ENCODE data around the gene COX15.
A peak's percentile ranks its signal among the peaks of the same experiment; 100 is the strongest.

Gene COX15

DNA sequence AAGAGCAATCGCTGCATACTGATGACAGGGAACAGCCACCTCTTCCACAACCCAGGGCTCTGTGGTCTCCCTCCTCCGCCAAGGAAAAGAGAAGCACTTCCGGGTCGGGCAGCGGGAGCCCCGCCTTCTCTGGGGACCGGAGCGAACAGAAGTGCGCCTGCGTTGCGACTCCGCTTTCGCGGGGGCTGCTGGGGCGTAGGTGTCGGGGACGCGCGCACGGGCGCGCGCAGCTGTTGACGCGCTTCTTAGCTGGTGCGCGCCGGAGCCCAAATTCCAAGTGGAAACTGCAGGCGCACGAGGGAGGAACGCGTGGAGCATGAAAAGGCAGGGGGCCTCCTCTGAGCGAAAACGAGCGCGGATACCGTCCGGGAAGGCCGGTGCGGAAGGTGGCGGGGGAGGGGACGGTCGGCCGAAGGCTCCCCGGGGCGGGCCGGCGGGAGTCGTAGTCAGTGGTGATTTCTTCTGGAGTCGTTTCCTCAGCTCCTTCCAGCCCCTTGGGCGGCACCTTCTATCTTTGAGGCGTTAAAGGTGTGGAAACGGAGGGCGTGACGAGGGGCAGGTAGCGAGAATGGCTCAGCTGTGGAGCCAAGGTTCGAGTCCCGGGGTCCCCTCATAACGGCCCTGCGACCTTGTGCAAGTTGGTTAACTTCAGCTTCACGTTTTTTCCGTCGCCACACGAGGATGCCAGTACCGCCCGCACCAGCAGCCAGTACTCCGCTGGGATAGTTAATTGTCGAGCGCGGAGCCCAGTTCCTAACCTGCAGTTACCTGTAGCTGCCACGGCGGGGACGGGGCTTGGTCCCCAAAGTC lies at the start of gene COX15, which contains the start of gene CUTC:
Gene COX15, minus strand, starts transcription at position 95 of the 810 bp plus-strand sequence. Its CDS starts 78 bp downstream, at position 17.
Gene CUTC, plus strand, starts transcription at position 202 of the 810 bp plus-strand sequence. Its CDS starts 115 bp downstream, at position 317.
- Histone ChIP-seq H3K9me3 (ENCODE audit: control insufficient read depth, insufficient read depth, low read length) (no peaks in the 10 kb centered on the region), H3K4me1 (ENCODE audit: insufficient read depth, low read length) (no peaks in the 10 kb centered on the region), H3K36me3 (ENCODE audit: insufficient read depth, low read length) (peaks cover 7% of the 10 kb centered on the region; the same call in 1 of the 2 replicates), H3K9ac (ENCODE audit: low read depth, low read length) (peak within 1 kb of the TSS; percentile 96)

GRCh38 chr10:99779335-99779734 lies 47.4 kb upstream of the COX15 start:
- Histone ChIP-seq H3K9me3 (ENCODE audit: control insufficient read depth, insufficient read depth, low read length) (no peaks in the 10 kb centered on the region), H3K4me1 (ENCODE audit: insufficient read depth, low read length) (peaks cover 22% of the 10 kb centered on the region), H3K9ac (ENCODE audit: low read depth, low read length) (no peak overlapping the region), H3K36me3 (ENCODE audit: insufficient read depth, low read length) (no peaks in the 10 kb centered on the region)

DNA sequence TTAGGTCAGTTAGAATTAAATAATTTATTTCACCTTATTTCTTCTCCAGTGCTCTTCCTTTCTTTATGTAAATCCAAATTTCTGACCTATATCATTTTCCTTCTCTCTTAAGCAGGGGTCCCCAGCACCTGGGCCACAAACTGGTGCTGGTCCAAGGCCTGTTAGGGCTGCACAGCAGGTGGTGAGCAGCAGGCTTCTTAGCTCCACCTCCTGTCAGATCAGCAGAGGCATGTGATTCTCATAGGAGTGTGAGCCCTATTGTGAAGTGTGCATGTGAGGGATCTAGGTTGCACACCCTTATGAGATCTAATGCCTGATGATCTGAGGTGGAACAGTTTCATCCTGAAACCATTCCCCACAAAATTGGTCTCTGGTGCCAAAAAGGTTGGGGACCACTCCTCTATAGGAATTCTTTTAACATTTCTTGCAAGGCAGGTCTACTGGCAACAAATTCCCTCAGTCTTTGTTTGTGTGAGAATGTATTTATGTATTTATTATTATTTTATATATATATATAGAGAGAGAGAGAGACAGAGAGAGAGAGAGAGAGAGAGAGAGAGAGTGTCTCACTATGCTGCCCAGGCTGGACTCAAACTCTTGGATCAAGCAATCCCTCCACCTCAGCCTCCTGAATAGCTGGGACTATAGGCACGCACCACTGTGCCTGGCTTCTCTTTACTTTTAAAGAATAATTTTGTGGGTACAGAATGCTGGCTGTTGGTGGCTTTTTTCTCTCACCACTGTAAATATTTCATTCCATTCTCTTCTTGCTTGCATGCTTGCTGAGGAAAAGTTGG lies 46.2 kb upstream of the COX15 start:
- H3K36me3 ChIP-seq (ENCODE audit: insufficient read depth, low read length), result no peaks in the 10 kb centered on the region
- no peak overlapping the region for H3K9ac ChIP-seq (ENCODE audit: low read depth, low read length)
- H3K4me1 ChIP-seq (ENCODE audit: insufficient read depth, low read length), result peaks cover 14% of the 10 kb centered on the region
- H3K9me3 ChIP-seq (ENCODE audit: control insufficient read depth, insufficient read depth, low read length), result no peaks in the 10 kb centered on the region

DNA sequence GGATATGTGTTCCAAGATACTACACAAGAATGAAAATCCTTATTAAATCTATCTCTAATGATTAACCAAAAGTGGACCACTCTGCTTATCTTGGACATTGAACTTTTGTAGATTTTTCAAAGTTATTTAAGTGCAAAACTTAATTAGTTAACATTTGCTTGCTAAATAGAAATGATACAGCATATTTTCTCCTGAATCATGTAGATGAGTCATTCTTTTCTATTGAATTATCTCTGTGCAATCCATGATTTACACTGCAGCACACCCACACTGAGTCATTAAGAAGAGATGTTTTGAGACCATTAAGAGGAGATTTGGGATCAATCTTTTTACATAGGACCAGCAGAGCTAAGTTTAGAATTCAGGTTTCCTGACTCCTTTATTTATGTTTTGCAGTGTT lies 43.9 kb upstream of the COX15 start:
- Histone ChIP-seq H3K9me3 (ENCODE audit: control insufficient read depth, insufficient read depth, low read length) (no peaks in the 10 kb centered on the region), H3K9ac (ENCODE audit: low read depth, low read length) (no peak overlapping the region), H3K4me1 (ENCODE audit: insufficient read depth, low read length) (peaks cover 14% of the 10 kb centered on the region), H3K36me3 (ENCODE audit: insufficient read depth, low read length) (no peaks in the 10 kb centered on the region)

- Histone ChIP-seq H3K4me1 (ENCODE audit: insufficient read depth, low read length) (no peaks in the 10 kb centered on the region), H3K36me3 (ENCODE audit: insufficient read depth, low read length) (no peaks in the 10 kb centered on the region), H3K9me3 (ENCODE audit: control insufficient read depth, insufficient read depth, low read length) (no peaks in the 10 kb centered on the region), H3K9ac (ENCODE audit: low read depth, low read length) (no peak overlapping the region)
These were observed 38.6 kb upstream of the COX15 start for GRCh38 chr10:99770408-99771045.

DNA sequence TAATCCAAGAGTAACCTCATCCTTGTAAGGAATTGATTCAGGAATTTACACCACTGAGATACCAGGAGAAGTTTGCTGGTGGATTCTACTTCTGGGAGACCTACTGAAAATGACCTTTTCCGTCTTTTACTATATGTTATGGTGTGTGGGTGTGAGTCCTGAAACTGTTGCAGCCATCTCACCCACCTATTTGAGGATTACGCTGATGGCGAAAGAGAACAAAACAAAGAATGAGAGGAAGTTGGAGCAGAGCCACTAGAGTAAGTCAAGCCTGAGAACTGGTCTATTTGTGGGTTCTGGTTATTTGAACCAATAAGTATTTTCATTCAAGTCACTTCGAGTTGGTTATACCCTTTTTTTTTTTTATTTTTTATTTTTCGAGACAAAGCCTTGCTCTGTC lies 37.8 kb upstream of the COX15 start:
- no peaks in the 10 kb centered on the region for H3K4me1 ChIP-seq (ENCODE audit: insufficient read depth, low read length)
- H3K9me3 ChIP-seq (ENCODE audit: control insufficient read depth, insufficient read depth, low read length), result no peaks in the 10 kb centered on the region
- H3K36me3 ChIP-seq (ENCODE audit: insufficient read depth, low read length), result no peaks in the 10 kb centered on the region
- H3K9ac ChIP-seq (ENCODE audit: low read depth, low read length), result no peak overlapping the region

GRCh38 chr10:99768556-99768955 lies 36.6 kb upstream of the COX15 start:
- H3K4me1 ChIP-seq (ENCODE audit: insufficient read depth, low read length), result no peaks in the 10 kb centered on the region
- no peak overlapping the region for H3K9ac ChIP-seq (ENCODE audit: low read depth, low read length)
- H3K9me3 ChIP-seq (ENCODE audit: control insufficient read depth, insufficient read depth, low read length), result no peaks in the 10 kb centered on the region
- no peaks in the 10 kb centered on the region for H3K36me3 ChIP-seq (ENCODE audit: insufficient read depth, low read length)

DNA sequence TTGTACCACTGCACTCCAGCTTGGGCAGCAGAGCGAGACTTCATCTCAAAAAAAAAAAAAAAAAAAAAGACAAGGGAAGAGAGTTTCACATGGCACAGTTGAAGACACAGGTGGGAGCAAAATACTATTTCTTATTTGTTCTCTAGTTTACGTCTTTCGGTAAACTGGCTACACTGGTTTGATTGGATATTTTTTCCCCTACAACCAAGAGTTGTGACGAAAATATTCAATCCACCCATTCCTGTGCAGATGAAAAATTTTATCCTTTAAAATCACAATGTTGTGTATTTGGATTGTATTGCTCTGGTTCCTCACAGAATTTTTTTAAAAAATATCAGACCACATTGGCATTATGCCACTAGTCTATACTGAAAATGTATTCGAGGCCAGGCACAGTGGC lies 36.0 kb upstream of the COX15 start:
- Histone ChIP-seq H3K9ac (ENCODE audit: low read depth, low read length) (no peak overlapping the region), H3K9me3 (ENCODE audit: control insufficient read depth, insufficient read depth, low read length) (no peaks in the 10 kb centered on the region), H3K36me3 (ENCODE audit: insufficient read depth, low read length) (no peaks in the 10 kb centered on the region), H3K4me1 (ENCODE audit: insufficient read depth, low read length) (no peaks in the 10 kb centered on the region)

- no peaks in the 10 kb centered on the region for H3K9me3 ChIP-seq (ENCODE audit: control insufficient read depth, insufficient read depth, low read length)
- H3K36me3 ChIP-seq (ENCODE audit: insufficient read depth, low read length), result no peaks in the 10 kb centered on the region; the same call in 1 of the 2 replicates
- H3K9ac ChIP-seq (ENCODE audit: low read depth, low read length), result no peak overlapping the region
- H3K4me1 ChIP-seq (ENCODE audit: insufficient read depth, low read length), result no peaks in the 10 kb centered on the region
These were observed 34.4 kb upstream of the COX15 start for GRCh38 chr10:99766302-99766681.

GRCh38 chr10:99765672-99766301 lies 33.9 kb upstream of the COX15 start:
- H3K36me3 ChIP-seq (ENCODE audit: insufficient read depth, low read length), result no peaks in the 10 kb centered on the region; the same call in 1 of the 2 replicates

DNA sequence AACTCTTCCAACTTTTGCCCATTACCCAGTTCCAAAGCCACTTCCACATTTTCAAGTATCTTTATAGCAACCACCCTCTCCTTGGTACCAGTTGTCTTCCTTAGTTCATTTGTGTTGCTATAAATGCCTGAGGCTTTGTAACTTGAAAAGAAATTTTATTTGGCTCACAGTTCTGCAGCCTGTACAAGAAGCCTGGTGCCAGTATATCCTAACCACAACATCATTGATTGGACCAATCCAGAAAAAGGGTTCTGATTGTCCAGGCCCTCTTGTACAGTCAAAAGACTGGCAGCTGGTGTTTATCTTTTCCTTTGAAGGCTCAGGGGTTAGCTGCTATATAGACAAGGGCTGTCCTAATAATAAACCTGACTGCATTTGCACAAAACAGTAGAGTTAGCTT lies 29.4 kb upstream of the COX15 start:
- Histone ChIP-seq H3K9ac (ENCODE audit: low read depth, low read length) (no peak overlapping the region), H3K36me3 (ENCODE audit: insufficient read depth, low read length) (peaks cover 6% of the 10 kb centered on the region; the same call in 1 of the 2 replicates), H3K4me1 (ENCODE audit: insufficient read depth, low read length) (no peaks in the 10 kb centered on the region), H3K9me3 (ENCODE audit: control insufficient read depth, insufficient read depth, low read length) (no peaks in the 10 kb centered on the region; the same call in 1 of the 2 replicates)

More at GRCh38 chr10:99765672-99766301, 33.9 kb upstream of the COX15 start:
- Histone ChIP-seq H3K9me3 (ENCODE audit: control insufficient read depth, insufficient read depth, low read length) (no peaks in the 10 kb centered on the region), H3K9ac (ENCODE audit: low read depth, low read length) (no peak overlapping the region), H3K4me1 (ENCODE audit: insufficient read depth, low read length) (no peaks in the 10 kb centered on the region)

DNA sequence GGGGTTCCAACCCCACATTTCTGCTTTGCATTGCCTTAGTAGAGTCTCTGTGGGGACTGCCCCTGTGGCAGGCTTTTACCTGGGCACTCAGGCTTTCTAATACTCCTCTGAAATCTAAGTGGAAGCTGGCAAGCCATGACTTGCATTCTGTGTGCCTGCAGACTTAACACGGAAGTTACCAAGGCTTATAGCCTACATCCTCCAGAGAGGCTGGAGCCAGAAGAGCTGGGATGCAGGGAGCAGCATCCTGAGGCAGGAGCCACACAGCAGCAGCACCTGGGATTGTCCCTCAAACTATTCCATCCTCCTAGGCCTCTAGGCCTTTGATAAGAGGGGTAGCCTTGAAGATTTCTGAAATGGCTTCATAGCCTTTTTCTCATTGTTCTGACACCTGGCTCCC lies 28.4 kb upstream of the COX15 start:
- no peaks in the 10 kb centered on the region for H3K4me1 ChIP-seq (ENCODE audit: insufficient read depth, low read length)
- peaks cover 12% of the 10 kb centered on the region for H3K36me3 ChIP-seq (ENCODE audit: insufficient read depth, low read length)
- H3K9me3 ChIP-seq (ENCODE audit: control insufficient read depth, insufficient read depth, low read length), result no peaks in the 10 kb centered on the region; the same call in 1 of the 2 replicates
- no peak overlapping the region for H3K9ac ChIP-seq (ENCODE audit: low read depth, low read length)

GRCh38 chr10:99758211-99758891 lies 26.4 kb upstream of the COX15 start:
- peaks cover 14% of the 10 kb centered on the region for H3K36me3 ChIP-seq (ENCODE audit: insufficient read depth, low read length)
- H3K9me3 ChIP-seq (ENCODE audit: control insufficient read depth, insufficient read depth, low read length), result no peaks in the 10 kb centered on the region; the same call in 1 of the 2 replicates
- no peaks in the 10 kb centered on the region for H3K4me1 ChIP-seq (ENCODE audit: insufficient read depth, low read length)
- H3K9ac ChIP-seq (ENCODE audit: low read depth, low read length), result no peak overlapping the region
